ENCODE results near the gene BDKRB2.

Gene BDKRB2

GRCh38 chr14:96252999-96253539 is 48.4 kb downstream of the BDKRB2 start:
- peak; percentile 82 for DNase-seq (ENCODE audit: low spot score)

DNA sequence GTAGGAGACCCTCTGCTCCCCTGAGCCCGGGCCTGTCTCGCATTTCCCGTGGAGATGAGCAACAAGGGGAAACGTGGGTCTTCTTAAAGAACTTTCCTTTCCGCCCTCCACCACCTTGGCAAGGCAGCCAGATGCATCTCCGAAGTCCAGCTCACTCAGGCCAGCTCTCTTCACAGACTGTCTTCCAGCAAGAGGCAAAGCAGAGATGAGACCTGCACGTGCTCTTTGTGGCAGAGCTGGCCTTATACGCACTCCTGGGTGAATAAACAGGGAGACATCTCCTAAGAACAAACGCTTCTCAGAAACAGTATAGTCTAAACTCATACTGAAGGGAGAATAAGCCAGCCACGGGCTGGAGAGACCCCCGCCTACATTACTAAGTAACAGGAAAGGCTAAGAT is 50.0 kb downstream of the BDKRB2 start:
- DNase-seq (ENCODE audit: low spot score): no peak

DNA sequence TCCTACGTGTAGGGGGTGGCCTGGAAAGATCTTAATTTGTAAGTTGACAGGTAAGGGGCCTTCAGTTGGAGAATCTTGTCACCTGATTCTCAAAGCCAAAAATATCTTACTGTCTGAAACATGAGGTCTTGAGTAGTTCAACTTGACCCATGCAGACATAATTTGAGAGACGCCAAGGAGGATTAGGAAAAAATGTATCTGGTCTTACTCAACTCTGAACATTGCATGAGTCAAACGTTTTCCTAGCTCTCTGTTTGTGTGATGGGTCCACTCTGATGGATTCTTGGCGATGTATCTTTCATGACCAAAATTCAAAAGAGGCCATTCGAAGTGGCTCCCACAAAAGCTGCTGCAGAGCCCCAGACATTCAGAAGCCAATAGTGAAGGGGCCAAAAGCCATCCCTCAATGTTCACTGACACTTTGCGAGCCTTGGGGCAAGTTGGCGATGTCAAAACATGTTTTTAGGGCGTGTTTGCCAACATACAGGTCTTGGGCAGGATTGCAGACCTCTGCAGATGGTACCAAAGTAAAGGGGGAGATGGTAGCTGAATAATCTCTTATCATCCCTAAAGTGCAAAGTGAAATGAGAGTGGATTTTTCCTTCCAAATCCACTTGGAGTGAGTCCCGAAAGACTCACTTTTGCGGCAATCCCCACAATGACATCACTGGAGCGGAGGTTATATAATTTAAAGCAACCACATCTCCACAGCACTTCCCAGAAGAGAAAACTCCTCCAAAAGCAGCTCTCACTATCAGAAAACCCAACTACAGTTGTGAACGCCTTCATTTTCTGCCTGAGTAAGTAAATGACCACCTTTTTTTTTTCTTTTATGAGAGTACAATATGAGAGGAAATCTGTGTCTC is 51.1 kb downstream of the BDKRB2 start, which contains the start of gene BDKRB1:
Gene BDKRB1, plus strand, starts transcription at position 710 of the 866 bp plus-strand sequence. CDS start 7,473 bp downstream, outside the sequence.
- DNase-seq (ENCODE audit: low spot score): peak; percentile 77

DNA sequence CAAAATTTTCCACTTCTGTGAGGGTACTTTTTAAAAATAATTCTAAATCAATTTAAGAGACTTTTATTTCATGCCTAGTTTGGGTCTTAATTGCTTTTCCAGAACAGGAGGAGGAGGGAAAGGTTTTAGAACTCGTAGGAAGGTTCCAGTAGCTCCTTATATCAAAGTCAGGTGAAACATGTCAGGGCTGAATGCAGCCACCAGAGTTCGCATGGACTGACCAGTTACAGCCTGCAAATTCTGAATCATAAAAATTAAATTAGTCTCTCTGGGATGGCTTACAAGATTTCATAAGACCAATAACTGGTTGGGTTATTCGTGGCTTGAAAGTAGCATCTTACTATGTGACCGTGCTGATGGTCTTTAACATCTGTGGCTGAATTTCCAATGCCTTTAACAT is 51.8 kb downstream of the BDKRB2 start:
- DNase-seq (ENCODE audit: low spot score): peak; percentile 61

DNA sequence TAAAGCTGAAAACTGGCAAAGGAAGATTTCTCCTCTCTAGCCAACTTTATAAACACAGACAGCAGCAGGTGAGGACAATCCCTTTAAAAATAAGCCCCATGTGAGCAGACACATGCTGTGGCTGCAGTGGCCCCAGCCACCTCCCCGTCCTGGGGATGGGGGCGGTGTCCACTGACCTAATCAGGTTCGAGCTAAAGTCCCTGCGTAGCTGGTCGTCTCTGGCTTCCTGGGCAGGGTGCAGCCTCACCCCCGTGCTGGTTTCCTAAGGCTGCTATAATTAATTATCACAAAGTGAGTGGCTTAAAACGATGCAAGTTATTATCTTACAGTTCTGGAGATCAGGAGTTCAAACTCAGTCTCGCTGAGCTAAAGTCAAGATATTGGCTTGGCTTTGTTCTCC is 52.4 kb downstream of the BDKRB2 start:
- DNase-seq (ENCODE audit: low spot score): no peak

DNA sequence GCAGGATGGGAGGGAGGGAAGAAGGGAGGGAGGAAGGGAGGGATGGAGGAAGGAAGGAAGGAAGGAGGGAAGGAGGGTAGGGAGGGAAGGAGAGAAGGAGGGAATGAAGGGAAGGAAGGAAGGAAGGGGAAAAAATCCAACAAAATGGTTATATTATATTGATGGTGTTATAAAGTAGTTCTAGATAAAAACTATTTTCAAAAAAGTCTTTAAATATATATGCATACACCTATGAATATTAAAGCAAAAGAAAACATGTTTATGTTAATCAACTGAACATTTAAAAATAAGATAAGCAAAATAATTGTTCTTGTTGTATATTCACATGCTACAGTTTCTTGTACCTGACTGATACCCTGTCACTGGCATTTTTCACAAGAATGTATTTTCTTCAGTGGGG is 53.3 kb downstream of the BDKRB2 start:
- no peak for DNase-seq (ENCODE audit: low spot score)

DNA sequence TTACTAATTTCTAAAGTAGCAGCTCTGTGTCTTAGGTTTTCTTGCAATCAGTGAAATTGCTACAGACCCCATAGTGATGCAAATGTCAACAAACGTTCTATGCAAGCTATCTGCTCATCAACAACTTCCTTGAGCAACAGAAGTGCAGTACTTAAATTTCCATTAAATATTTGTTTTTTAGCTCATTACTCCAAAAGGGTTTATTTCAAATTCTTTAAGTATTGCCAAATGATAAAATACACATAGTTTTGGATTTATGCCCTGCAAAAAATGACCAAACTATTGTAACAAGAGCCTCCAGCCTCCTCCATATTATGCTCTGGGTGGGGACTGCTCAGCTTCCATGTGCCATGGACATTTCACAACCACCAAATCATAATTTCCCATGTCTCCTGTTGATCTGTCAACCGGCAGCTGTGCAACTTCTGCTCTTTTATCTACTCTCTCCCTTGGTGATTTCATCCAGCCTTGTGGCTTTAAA is 55.7 kb downstream of the BDKRB2 start:
- DNase-seq (ENCODE audit: low spot score): peak; percentile 67

GRCh38 chr14:96261053-96261452 is 56.4 kb downstream of the BDKRB2 start:
- no peak for DNase-seq (ENCODE audit: low spot score)

- no peak for DNase-seq (ENCODE audit: low spot score)
Measured at GRCh38 chr14:96261772-96262655, 57.4 kb downstream of the BDKRB2 start.

GRCh38 chr14:96263347-96264199 is 58.9 kb downstream of the BDKRB2 start:
- no peak for DNase-seq (ENCODE audit: low spot score)

- DNase-seq (ENCODE audit: low spot score): no peak
Measured at GRCh38 chr14:96264200-96264553, 59.5 kb downstream of the BDKRB2 start.

GRCh38 chr14:96264853-96265252 is 60.2 kb downstream of the BDKRB2 start:
- peak; percentile 45 for DNase-seq (ENCODE audit: low spot score)

- no peak for DNase-seq (ENCODE audit: low spot score)
Measured at GRCh38 chr14:96265383-96266095, 60.9 kb downstream of the BDKRB2 start.

GRCh38 chr14:96267336-96267735 is 62.7 kb downstream of the BDKRB2 start:
- DNase-seq (ENCODE audit: low spot score): peak; percentile 75

GRCh38 chr14:96267916-96268315 is 63.3 kb downstream of the BDKRB2 start:
- DNase-seq (ENCODE audit: low spot score): no peak

- DNase-seq (ENCODE audit: low spot score): peak; percentile 94
Measured at GRCh38 chr14:96268431-96269358, 64.1 kb downstream of the BDKRB2 start.

DNA sequence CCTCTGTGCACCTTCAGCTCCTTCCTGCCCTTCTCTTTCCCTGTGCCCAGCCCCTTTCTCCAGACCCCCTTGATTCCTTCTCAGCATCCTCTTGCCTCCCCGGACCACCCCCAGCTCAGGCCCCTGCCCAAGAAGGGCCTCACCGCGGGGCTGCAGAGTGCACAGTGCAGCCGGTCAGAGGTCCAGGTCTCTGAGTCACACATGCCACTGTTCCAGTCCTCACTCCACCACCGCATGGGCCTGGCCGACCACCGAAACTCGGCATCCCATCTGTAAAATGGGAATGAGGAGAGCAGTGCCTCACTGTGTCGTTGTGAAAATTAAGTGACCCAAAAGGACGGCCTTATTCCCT is 64.7 kb downstream of the BDKRB2 start:
- DNase-seq (ENCODE audit: low spot score): no peak

GRCh38 chr14:96270565-96271420 is 66.2 kb downstream of the BDKRB2 start:
- DNase-seq (ENCODE audit: low spot score): no peak

- no peak for DNase-seq (ENCODE audit: low spot score)
Measured at GRCh38 chr14:96271421-96271762, 66.8 kb downstream of the BDKRB2 start.
